ENCODE results near the gene RBM23. TPM values are rescaled to one million over a fixed set of nuclear protein-coding genes. Genes with fewer than 3 reads are reported as not detected.

The RBM23 gene
- total and polyA plus RNA-seq, 9 of the 15 experiments (the other 6 are each of a cell fraction or from before 2014, with no cell fraction given): 46.0 to 102 (median 58.5) TPM

DNA sequence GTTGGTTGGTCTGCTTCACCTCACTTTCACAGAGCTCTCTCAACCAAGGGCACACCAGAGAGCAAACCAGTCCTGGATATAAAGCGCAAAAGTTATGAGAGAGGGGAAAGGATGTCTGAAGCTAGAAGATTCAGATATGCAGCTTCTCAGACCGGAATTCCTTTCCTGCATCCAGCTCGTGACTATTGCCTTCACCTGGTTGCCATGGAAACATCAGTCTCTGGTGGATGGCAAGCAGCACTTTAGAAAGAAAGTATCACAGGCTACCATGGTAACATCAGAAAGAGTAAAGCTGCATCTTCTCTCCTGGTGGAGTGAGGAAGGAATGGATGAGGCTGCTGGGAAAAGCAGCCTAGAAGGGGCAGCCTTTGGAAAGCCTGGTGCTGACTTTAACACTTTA, 22.2 kb downstream of the RBM23 start:
- WGBS (ENCODE audit: insufficient coverage, low coverage, missing lambda C conversion rate): 83% methylated on average over 3 of the region's 3 CpGs
- ChIA-PET CTCF (ENCODE audit: low intra/inter-chr PET ratio) (no interaction called here), POLR2A (interaction anchor here (0.6 to 2.5 kb wide), 7 partner anchors 11 to 308 kb away, joined by 3 to 8 read pairs (median 5); partner anchors contain the start of genes DAD1, RBM23 and REM2)
- H3K9me1 ChIP-seq (ENCODE audit: control insufficient read depth, insufficient read depth, low read length): peaks cover 3% of the 10 kb centered on the region
- in situ Hi-C loops (cut with MboI) (no loop called here), intact Hi-C loops (cut with micrococcal nuclease) (no loop called here)
- H3K4me1 ChIP-seq (replicated peaks in 1 of 2; ENCODE audit: control insufficient read depth in 2 of 2, insufficient read depth in 2 of 2, low read length in 2 of 2): peaks cover 14 to 42% of the 10 kb centered on the region in 2 experiments; a peak in 3 of 5 replicates
- H3K4me3 ChIP-seq: no peak overlapping the region
- DNase-seq (ENCODE audit: extremely low read depth in 1 of 4, low spot score in 3 of 4) (no peak), FAIRE-seq (no peak), ATAC-seq (no peak)
- no peak overlapping the region for H2AFZ ChIP-seq (ENCODE audit: low read depth, low read length)
- no peaks in the 10 kb centered on the region for H3K79me2 ChIP-seq (ENCODE audit: control insufficient read depth, insufficient read depth, low read length)
- no peaks in the 10 kb centered on the region for H3K9me3 ChIP-seq (replicated peaks; ENCODE audit: control insufficient read depth, insufficient read depth, low read depth, low read length)
- no TSS peak for BruUV-seq (replicated peaks)
- H4K20me1 ChIP-seq (replicated peaks; ENCODE audit: control insufficient read depth, insufficient read depth, low read length): no peaks in the 10 kb centered on the region
- TF ChIP-seq RFX1 (IDR thresholded peaks at IDR 0.05): peak; percentile 89
- TF ChIP-seq, protein P1, sequence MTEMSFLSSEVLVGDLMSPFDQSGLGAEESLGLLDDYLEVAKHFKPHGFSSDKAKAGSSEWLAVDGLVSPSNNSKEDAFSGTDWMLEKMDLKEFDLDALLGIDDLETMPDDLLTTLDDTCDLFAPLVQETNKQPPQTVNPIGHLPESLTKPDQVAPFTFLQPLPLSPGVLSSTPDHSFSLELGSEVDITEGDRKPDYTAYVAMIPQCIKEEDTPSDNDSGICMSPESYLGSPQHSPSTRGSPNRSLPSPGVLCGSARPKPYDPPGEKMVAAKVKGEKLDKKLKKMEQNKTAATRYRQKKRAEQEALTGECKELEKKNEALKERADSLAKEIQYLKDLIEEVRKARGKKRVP (CRISPR knock-in tag; IDR thresholded peaks at IDR 0.05): no peak
- no peak overlapping the region for H3K9ac ChIP-seq (ENCODE audit: insufficient read depth in 1 of 2, low read depth in 2 of 2, low read length in 2 of 2)
- H3K27me3 ChIP-seq (ENCODE audit: control insufficient read depth in 2 of 2, insufficient read depth in 2 of 2, low read length in 2 of 2): no peaks in the 10 kb centered on the region
- no peak overlapping the region for H3K4me2 ChIP-seq (ENCODE audit: insufficient read depth, low read length)
- peaks cover 26% of the 10 kb centered on the region for H3K36me3 ChIP-seq (ENCODE audit: control insufficient read depth, insufficient read depth, low read length)
- no peak overlapping the region for H3K27ac ChIP-seq (ENCODE audit: extremely low read depth, low read depth, low read length)

DNA sequence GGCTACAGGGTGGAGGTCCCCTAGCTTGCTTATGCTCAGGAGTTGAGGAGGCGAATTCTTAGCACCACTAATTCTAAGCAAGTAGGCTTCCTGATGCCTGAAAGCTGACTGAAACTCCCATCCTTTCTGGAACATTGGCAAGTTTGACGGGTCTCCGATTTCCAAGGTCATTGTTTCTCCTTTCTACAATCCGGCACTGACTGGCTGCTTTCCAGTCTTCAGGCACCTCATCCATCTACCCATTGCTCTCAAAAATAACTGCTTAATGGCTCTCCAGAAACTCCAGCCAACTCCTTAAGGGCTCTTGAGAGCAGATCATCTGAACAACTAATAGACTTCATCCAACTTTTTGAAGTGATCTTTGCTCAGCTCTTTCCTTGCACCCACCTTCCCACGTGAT, 22.6 kb downstream of the RBM23 start:
- no peak overlapping the region for H3K27ac ChIP-seq (ENCODE audit: extremely low read depth, low read depth, low read length)
- ATAC-seq (no peak), DNase-seq (ENCODE audit: extremely low read depth in 1 of 4, low spot score in 3 of 4) (no peak), FAIRE-seq (no peak)
- 87% methylated on average over 5 of the region's 5 CpGs for WGBS (ENCODE audit: insufficient coverage, low coverage, missing lambda C conversion rate)
- peaks cover 22% of the 10 kb centered on the region for H3K36me3 ChIP-seq (ENCODE audit: control insufficient read depth, insufficient read depth, low read length)
- intact Hi-C loops (cut with micrococcal nuclease) (no loop called here), in situ Hi-C loops (cut with MboI) (no loop called here)
- H3K9me1 ChIP-seq (ENCODE audit: control insufficient read depth, insufficient read depth, low read length): peaks cover 3% of the 10 kb centered on the region
- ChIA-PET CTCF (ENCODE audit: low intra/inter-chr PET ratio) (no interaction called here), POLR2A (interaction anchor here (0.6 to 2.5 kb wide), 9 partner anchors 10 to 307 kb away, joined by 3 to 8 read pairs (median 5); partner anchors contain the start of genes DAD1, OXA1L, RBM23 and REM2)
- no peak overlapping the region for H3K4me2 ChIP-seq (ENCODE audit: insufficient read depth, low read length)
- H2AFZ ChIP-seq (ENCODE audit: low read depth, low read length): no peak overlapping the region
- H3K79me2 ChIP-seq (ENCODE audit: control insufficient read depth, insufficient read depth, low read length): no peaks in the 10 kb centered on the region
- H3K4me1 ChIP-seq (replicated peaks in 1 of 2; ENCODE audit: control insufficient read depth in 2 of 2, insufficient read depth in 2 of 2, low read length in 2 of 2): peaks cover 13 to 42% of the 10 kb centered on the region in 2 experiments; a peak in 3 of 5 replicates
- H4K20me1 ChIP-seq (replicated peaks; ENCODE audit: control insufficient read depth, insufficient read depth, low read length): no peaks in the 10 kb centered on the region
- no peaks in the 10 kb centered on the region for H3K9me3 ChIP-seq (replicated peaks; ENCODE audit: control insufficient read depth, insufficient read depth, low read depth, low read length)
- no peak overlapping the region for H3K9ac ChIP-seq (ENCODE audit: insufficient read depth in 1 of 2, low read depth in 2 of 2, low read length in 2 of 2)
- no peaks in the 10 kb centered on the region for H3K27me3 ChIP-seq (ENCODE audit: control insufficient read depth in 2 of 2, insufficient read depth in 2 of 2, low read length in 2 of 2)
- BruUV-seq (replicated peaks): no TSS peak
- no peak overlapping the region for H3K4me3 ChIP-seq
- no peak for TF ChIP-seq HMG20A (CRISPR knock-in tag; conservative IDR thresholded peaks at IDR 0.05)
- no peak for TF ChIP-seq FUS (optimal IDR thresholded peaks at IDR 0.05; ENCODE audit: low read depth, low read length)
- TF ChIP-seq ZNF232 (CRISPR knock-in tag; IDR thresholded peaks at IDR 0.05): no peak
- TF ChIP-seq, protein P2, sequence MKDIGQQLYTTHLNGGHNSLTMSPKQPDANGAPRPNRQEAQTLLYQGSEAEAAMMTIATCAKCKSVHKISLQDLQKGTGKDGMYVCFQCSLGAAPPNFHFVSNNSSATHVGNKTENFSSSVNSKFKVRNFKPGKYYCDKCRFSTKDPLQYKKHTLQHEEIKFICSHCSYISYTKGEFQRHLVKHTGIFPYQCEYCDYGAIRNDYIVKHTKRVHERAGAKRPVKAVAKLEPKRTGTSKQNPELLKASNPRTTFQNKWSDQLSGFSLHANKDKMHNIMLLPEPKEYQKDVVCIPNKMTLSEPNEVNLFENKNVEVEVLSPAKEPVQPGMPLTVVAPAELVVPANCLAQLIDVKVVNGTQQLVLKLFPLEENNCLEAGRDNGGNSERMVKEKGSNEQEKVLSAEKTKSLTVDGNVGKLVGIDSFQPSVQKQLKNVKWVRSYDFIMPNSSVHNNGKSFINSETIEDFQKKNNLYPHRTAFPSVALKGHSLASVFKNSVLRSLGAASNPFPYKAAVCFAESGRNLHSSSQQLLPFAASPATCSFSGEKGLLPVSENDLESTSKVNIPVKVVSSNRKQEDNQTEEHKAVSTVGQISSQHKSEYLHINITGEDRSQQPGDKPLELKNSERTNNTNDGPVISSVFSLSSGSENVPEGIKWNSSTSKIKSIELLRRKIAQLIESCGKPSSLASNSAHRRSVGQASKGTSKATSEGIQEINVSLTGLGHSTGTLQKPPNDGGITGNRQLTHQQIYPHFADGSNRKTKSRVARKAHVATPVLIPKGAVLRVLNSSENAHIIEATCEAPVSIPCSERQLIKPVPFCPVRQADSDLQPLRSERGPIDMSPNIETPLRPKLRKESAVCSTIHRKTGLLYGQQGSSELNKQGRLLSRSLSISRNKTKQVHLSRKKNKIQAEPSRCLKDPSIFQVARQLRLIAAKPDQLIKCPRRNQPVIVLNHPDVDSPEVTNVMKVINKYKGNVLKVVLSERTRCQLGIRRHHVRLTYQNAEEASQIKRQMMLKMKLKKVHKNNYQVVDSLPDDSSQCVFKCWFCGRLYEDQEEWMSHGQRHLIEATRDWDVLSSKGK (CRISPR knock-in tag; IDR thresholded peaks at IDR 0.05): no peak
- TF ChIP-seq CEBPB (tag; IDR thresholded peaks at IDR 0.05): no peak

All from K562 (cell line).